Fibroblast of peridontal ligament (primary cell): Measurements from ENCODE around the gene MEG3.

Experiments used
- DNase-seq: peaks from one replicate; pipeline ENCODE4 v3.0.0-alpha.2; 2010; ENCODE audit errors: extremely low read depth

Gene MEG3

GRCh38 chr14:100825713-100826331, at the start of gene MEG3:
Gene MEG3, plus strand, starts transcription at chr14:100826118.
- DNase-seq: peak; percentile 90

- DNase-seq: no peak
These were observed 49.1 kb upstream of the MEG3 start for GRCh38 chr14:100776681-100777365.

GRCh38 chr14:100777366-100777817, 48.5 kb upstream of the MEG3 start:
- no peak for DNase-seq

- DNase-seq: no peak
These were observed 47.9 kb upstream of the MEG3 start for GRCh38 chr14:100777818-100778525.

GRCh38 chr14:100778526-100778882, 47.4 kb upstream of the MEG3 start:
- no peak for DNase-seq

- DNase-seq: no peak
These were observed 46.8 kb upstream of the MEG3 start for GRCh38 chr14:100778951-100779690.

- no peak for DNase-seq
These were observed 46.2 kb upstream of the MEG3 start for GRCh38 chr14:100779691-100780080.

- no peak for DNase-seq
These were observed 45.7 kb upstream of the MEG3 start for GRCh38 chr14:100780246-100780645.

GRCh38 chr14:100780646-100781355, 45.1 kb upstream of the MEG3 start:
- DNase-seq: no peak

GRCh38 chr14:100781952-100782351, 44.0 kb upstream of the MEG3 start:
- DNase-seq: no peak

- DNase-seq: no peak
These were observed 43.2 kb upstream of the MEG3 start for GRCh38 chr14:100782516-100783320.

GRCh38 chr14:100783630-100784370, 42.1 kb upstream of the MEG3 start:
- no peak for DNase-seq

GRCh38 chr14:100784523-100785337, 41.2 kb upstream of the MEG3 start:
- no peak for DNase-seq

GRCh38 chr14:100785338-100785615, 40.6 kb upstream of the MEG3 start:
- no peak for DNase-seq

- no peak for DNase-seq
These were observed 40.3 kb upstream of the MEG3 start for GRCh38 chr14:100785626-100786025.

- no peak for DNase-seq
These were observed 39.8 kb upstream of the MEG3 start for GRCh38 chr14:100786131-100786530.

GRCh38 chr14:100786576-100787219, 39.2 kb upstream of the MEG3 start:
- no peak for DNase-seq

GRCh38 chr14:100787659-100788058, 38.3 kb upstream of the MEG3 start:
- DNase-seq: no peak

GRCh38 chr14:100788517-100788916, 37.4 kb upstream of the MEG3 start:
- DNase-seq: no peak
